Caco-2 (cell line): ENCODE data around the gene CSF1. TPM values are rescaled to one million over a fixed set of nuclear protein-coding genes. Genes with fewer than 3 reads are reported as not detected.

Experiments used
- BruUV-seq: library from RNA; stranded (reverse); fragments of 400-500 nt; replicated peaks from 2 replicates; lab custom pipeline; 2021; lab: Mats Ljungman, UMichigan
- CTCF ChIA-PET: fragments of 300-600 bp; sonication (Branson Sonifier 250); formaldehyde crosslinking; loops from one replicate; lab custom pipeline; 2022; ENCODE audit warnings: antibody characterized with exemption; lab: Charles Lee
- POLR2A ChIA-PET: fragments of 300-600 bp; sonication (Branson Sonifier 250); formaldehyde crosslinking; loops from one replicate; lab custom pipeline; 2022; ENCODE audit warnings: antibody characterized with exemption; lab: Charles Lee
- DNase-seq, 2 experiments: peaks; one replicate each; pipeline versions ENCODE4 v3.0.0 to v3.0.0-alpha.2; 2020 to 2022
- H3K27me3 ChIP-seq: replicated peaks from 2 replicates; pipeline ENCODE4 v1.6.0; 2011; ENCODE audit warnings: low read length; ENCODE audit not compliant: control insufficient read depth, insufficient read depth
- H3K36me3 ChIP-seq: 2 replicates; pipeline ENCODE4 v1.5.1; 2011; ENCODE audit warnings: low read length; ENCODE audit not compliant: control insufficient read depth, insufficient read depth
- H3K4me1 ChIP-seq: fragments of 250-450 bp; sonication (Bioruptor Pico); 2 replicates; pipeline ENCODE4 v1.5.1; 2020; ENCODE audit warnings: mild to moderate bottlenecking
- H3K4me3 ChIP-seq: 2 replicates; pipeline ENCODE4 v1.5.1; 2011; ENCODE audit warnings: low read depth, mild to moderate bottlenecking, control low read depth, low read length
- H3K9me3 ChIP-seq: fragments of 250-450 bp; sonication (Bioruptor Pico); 2 replicates; pipeline ENCODE4 v1.5.1; 2020; ENCODE audit warnings: mild to moderate bottlenecking, moderate library complexity
- H3K27ac Mint-ChIP-seq: one replicate; pipeline ENCODE4 v1.8.0; 2022; ENCODE audit warnings: mixed read lengths; ENCODE audit not compliant: unreplicated experiment
- H3K27me3 Mint-ChIP-seq: one replicate; pipeline ENCODE4 v1.8.0; 2022; ENCODE audit warnings: mixed read lengths; ENCODE audit not compliant: insufficient read depth, unreplicated experiment
- H3K36me3 Mint-ChIP-seq: one replicate; pipeline ENCODE4 v1.8.0; 2022; ENCODE audit warnings: mild to moderate bottlenecking, mixed read lengths; ENCODE audit not compliant: insufficient read depth, unreplicated experiment
- H3K4me1 Mint-ChIP-seq: one replicate; pipeline ENCODE4 v1.8.0; 2022; ENCODE audit warnings: low read depth, mixed read lengths; ENCODE audit not compliant: unreplicated experiment
- H3K4me3 Mint-ChIP-seq: one replicate; pipeline ENCODE4 v1.8.0; 2022; ENCODE audit warnings: mild to moderate bottlenecking, moderate library complexity, mixed read lengths; ENCODE audit not compliant: unreplicated experiment
- H3K9me3 Mint-ChIP-seq: one replicate; pipeline ENCODE4 v1.8.0; 2022; ENCODE audit warnings: mixed read lengths; ENCODE audit not compliant: unreplicated experiment
- intact Hi-C: fragments of 100-400 bp; cut with micrococcal nuclease; formaldehyde crosslinking; loops from one replicate; pipeline ENCODE4 v1.10.0; 2022; ENCODE audit not compliant: unreplicated experiment
- total RNA-seq: library from RNA; stranded (reverse); gene quantifications from 2 replicates; pipeline ENCODE4 v1.2.3, GENCODE V29; 2022
- TF ChIP-seq, protein P1 (sequence below), 2 experiments: fragments of 200-600 bp in 1 of 2; IDR thresholded peaks; 1 replicate in 1 of 2; 2 replicates in 1 of 2; pipeline versions ENCODE4 v1.5.1 to v1.8.0; 2011 to 2022; ENCODE audit warnings: antibody characterized with exemption in 1 of 2, control low read depth in 1 of 2, inconsistent platforms in 1 of 2, low read depth in 1 of 2, low read length in 1 of 2, mild to moderate bottlenecking in 1 of 2, moderate library complexity in 1 of 2; ENCODE audit not compliant: insufficient read depth in 1 of 2, severe bottlenecking in 1 of 2, unreplicated experiment in 1 of 2

The CSF1 gene
- total RNA-seq, 1 experiment from 2014 or later: 3.9 TPM

DNA sequence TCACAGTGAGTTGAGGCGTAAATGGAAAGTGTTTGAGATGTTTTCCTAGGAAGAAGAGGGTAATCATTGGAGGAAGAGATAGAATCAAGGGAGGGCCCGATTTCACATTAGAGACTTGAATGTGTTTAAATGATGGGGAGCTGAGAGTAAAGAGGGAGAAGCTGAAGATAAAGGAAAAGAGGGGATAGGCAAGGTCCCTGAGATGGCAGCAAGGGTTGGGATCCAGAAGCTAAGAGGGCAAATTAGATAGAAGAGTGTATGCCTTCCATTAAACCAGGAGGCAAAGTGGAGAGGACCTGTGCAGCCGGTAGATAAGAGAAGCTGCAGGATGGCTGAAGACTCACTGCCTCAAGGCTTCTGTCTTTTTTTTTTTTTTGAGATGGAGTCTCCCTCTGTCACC, 21.6 kb upstream of the CSF1 start:
- H3K9me3 Mint-ChIP-seq: no peaks in the 10 kb centered on the region

DNA sequence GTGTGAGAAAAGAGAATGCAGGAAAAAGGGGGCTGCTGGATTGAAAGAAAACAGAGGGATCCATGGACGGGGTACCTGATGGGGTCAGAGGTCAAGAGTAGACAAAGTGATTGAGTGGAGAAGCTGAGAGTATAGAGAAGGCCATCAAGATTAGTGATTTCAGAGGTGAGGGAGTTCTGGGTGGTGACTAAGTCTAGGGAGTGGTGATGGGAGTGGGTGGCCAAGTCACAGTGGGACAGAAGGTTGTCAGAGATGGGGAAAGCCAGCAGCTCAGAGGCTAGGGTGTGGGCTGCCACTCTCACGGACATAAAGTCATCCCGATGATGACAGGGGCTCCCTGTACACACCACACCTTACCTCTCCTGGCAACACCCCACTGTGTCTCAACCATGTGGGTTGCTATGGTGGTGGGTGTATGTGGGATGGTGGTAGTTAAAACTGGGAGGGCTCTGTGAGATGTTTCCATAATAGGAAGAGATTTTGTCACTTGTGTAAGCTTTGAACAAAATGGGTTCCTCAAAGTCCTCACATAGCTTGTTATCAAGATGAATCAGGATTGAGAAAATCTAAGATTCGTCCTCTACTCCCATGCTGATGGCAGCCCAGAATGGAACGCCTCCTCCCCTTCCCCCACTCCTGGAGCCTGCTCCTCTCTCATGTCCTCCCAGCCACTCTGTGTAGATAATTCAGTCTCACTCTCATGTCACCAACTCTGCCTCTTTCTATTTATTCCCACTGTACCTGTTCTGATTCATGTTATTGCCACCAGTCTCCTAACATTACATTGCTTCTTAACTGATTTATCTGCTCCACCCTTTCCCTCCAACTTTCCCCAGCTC, 20.3 kb upstream of the CSF1 start:
- CTCF ChIA-PET: no interaction called here

More for the DNA sequence above, 21.6 kb upstream of the CSF1 start:
- H3K4me1 Mint-ChIP-seq: no peaks in the 10 kb centered on the region
- no peaks in the 10 kb centered on the region for H3K36me3 Mint-ChIP-seq
- H3K4me3 ChIP-seq: no peak overlapping the region
- no peak overlapping the region for H3K27ac Mint-ChIP-seq
- no peak overlapping the region for H3K4me3 Mint-ChIP-seq
- CTCF ChIA-PET: no interaction called here
- no peaks in the 10 kb centered on the region for H3K27me3 Mint-ChIP-seq
- H3K36me3 ChIP-seq: no peaks in the 10 kb centered on the region
- POLR2A ChIA-PET: no interaction called here
- no peaks in the 10 kb centered on the region for H3K9me3 ChIP-seq
- no peak for DNase-seq
- H3K4me1 ChIP-seq: peaks cover 12% of the 10 kb centered on the region
- TF ChIP-seq, protein P1, sequence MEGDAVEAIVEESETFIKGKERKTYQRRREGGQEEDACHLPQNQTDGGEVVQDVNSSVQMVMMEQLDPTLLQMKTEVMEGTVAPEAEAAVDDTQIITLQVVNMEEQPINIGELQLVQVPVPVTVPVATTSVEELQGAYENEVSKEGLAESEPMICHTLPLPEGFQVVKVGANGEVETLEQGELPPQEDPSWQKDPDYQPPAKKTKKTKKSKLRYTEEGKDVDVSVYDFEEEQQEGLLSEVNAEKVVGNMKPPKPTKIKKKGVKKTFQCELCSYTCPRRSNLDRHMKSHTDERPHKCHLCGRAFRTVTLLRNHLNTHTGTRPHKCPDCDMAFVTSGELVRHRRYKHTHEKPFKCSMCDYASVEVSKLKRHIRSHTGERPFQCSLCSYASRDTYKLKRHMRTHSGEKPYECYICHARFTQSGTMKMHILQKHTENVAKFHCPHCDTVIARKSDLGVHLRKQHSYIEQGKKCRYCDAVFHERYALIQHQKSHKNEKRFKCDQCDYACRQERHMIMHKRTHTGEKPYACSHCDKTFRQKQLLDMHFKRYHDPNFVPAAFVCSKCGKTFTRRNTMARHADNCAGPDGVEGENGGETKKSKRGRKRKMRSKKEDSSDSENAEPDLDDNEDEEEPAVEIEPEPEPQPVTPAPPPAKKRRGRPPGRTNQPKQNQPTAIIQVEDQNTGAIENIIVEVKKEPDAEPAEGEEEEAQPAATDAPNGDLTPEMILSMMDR (IDR thresholded peaks at IDR 0.05; ENCODE audit: insufficient read depth in 1 of 2, low read depth in 1 of 2, low read length in 1 of 2, severe bottlenecking in 1 of 2, unreplicated experiment in 1 of 2): no peak
- no TSS peak for BruUV-seq
- intact Hi-C loops: no loop called here
- no peaks in the 10 kb centered on the region for H3K27me3 ChIP-seq

DNA sequence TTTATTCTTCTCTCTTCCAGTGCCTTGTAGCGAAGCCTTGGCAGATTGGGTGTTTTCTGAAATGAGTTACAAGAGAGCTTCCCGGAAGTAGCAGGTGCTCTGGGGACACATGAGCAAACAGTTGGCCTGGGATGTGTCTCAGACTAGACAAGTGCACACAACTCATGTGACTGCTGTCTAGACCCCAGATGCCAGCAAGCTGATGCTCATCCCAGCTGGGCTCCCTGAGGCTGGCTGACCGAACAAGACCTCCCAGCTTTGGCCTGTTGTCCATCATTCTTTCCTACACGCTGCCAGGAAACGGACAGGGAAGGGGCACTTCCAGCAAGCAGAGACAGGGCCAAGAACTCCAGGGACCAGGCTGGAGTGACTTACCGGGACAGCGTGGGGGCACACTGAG, 18.7 kb upstream of the CSF1 start:
- peaks cover 5% of the 10 kb centered on the region for H3K4me1 Mint-ChIP-seq

More for the DNA sequence above, 20.3 kb upstream of the CSF1 start:
- H3K36me3 Mint-ChIP-seq: no peaks in the 10 kb centered on the region
- no peaks in the 10 kb centered on the region for H3K9me3 Mint-ChIP-seq
- no peaks in the 10 kb centered on the region for H3K27me3 ChIP-seq
- no peaks in the 10 kb centered on the region for H3K36me3 ChIP-seq
- H3K4me3 Mint-ChIP-seq: no peak overlapping the region
- H3K9me3 ChIP-seq: no peaks in the 10 kb centered on the region
- H3K27ac Mint-ChIP-seq: no peak overlapping the region
- POLR2A ChIA-PET: no interaction called here
- H3K4me3 ChIP-seq: no peak overlapping the region
- intact Hi-C loops: no loop called here
- peaks cover 12% of the 10 kb centered on the region for H3K4me1 ChIP-seq
- H3K4me1 Mint-ChIP-seq: no peaks in the 10 kb centered on the region
- no peaks in the 10 kb centered on the region for H3K27me3 Mint-ChIP-seq
- TF ChIP-seq, protein P1 (IDR thresholded peaks at IDR 0.05; ENCODE audit: insufficient read depth in 1 of 2, low read depth in 1 of 2, low read length in 1 of 2, severe bottlenecking in 1 of 2, unreplicated experiment in 1 of 2): no peak
- no peak for DNase-seq
- BruUV-seq: no TSS peak

More for the DNA sequence above, 18.7 kb upstream of the CSF1 start:
- H3K4me3 ChIP-seq: no peak overlapping the region
- no peaks in the 10 kb centered on the region for H3K36me3 Mint-ChIP-seq
- POLR2A ChIA-PET: no interaction called here
- H3K27ac Mint-ChIP-seq: no peak overlapping the region
- no peaks in the 10 kb centered on the region for H3K36me3 ChIP-seq
- H3K9me3 ChIP-seq: no peaks in the 10 kb centered on the region
- no peaks in the 10 kb centered on the region for H3K27me3 ChIP-seq
- H3K4me3 Mint-ChIP-seq: no peak overlapping the region
- no peaks in the 10 kb centered on the region for H3K27me3 Mint-ChIP-seq
- CTCF ChIA-PET: interaction anchor here (0.7 to 0.8 kb wide), 2 partner anchors 93 kb away, joined by 3 read pairs; partner anchors contain the start of gene AHCYL1
- no TSS peak for BruUV-seq
- DNase-seq: no peak
- intact Hi-C loops: no loop called here
- TF ChIP-seq, protein P1 (IDR thresholded peaks at IDR 0.05; ENCODE audit: insufficient read depth in 1 of 2, low read depth in 1 of 2, low read length in 1 of 2, severe bottlenecking in 1 of 2, unreplicated experiment in 1 of 2): no peak
- peaks cover 12% of the 10 kb centered on the region for H3K4me1 ChIP-seq
- no peaks in the 10 kb centered on the region for H3K9me3 Mint-ChIP-seq
